CD4-positive, alpha-beta T cell treated with Interleukin-21 for 1 hour (primary cell): Measurements from ENCODE around the gene PRKCA.

Experiments
- DNase-seq: peaks from one replicate; pipeline ENCODE4 v3.0.0-alpha.2; 2020

The PRKCA gene

DNA sequence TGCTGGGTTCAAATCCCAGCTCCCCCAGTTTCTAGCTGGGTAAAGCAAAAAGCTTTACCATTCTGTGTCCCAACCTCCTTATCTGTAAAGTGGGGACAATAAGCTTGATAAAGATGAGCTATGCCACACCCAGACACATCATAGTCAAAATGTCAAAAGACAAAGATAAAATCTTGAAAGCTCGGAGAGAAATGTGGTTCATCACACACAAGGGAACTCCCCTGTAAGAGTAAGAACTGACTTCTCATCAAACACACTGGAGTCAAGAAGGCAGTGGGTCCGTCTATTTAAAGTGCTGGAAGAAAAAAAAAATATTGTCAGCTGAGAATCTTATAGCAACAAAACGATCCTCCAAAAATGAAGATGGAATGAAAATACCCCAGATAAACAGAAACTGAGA, 557.8 kb downstream of the PRKCA start:
- DNase-seq: no peak
